Mononuclear cell (primary cell): ENCODE results near the gene EDC4. TPM values are rescaled to one million over a fixed set of nuclear protein-coding genes. Genes with fewer than 3 reads are reported as not detected.
A peak's percentile ranks its signal among the peaks of the same experiment; 100 is the strongest.

Experiments
- H3K27me3 ChIP-seq: 2 replicates; pipeline ENCODE4 v1.6.0; 2011; ENCODE audit warnings: low read length, control low read depth; ENCODE audit not compliant: insufficient read depth
- H3K4me1 ChIP-seq: 2 replicates; pipeline ENCODE4 v1.5.1; 2011; ENCODE audit warnings: mild to moderate bottlenecking, low read length, control low read depth; ENCODE audit not compliant: insufficient read depth
- H3K4me3 ChIP-seq: 2 replicates; pipeline ENCODE4 v1.5.1; 2011; ENCODE audit warnings: mild to moderate bottlenecking, low read length, moderate library complexity
- H3K9me3 ChIP-seq: 2 replicates; pipeline ENCODE4 v1.5.1; 2011; ENCODE audit warnings: low read depth, mild to moderate bottlenecking, control low read depth, low read length
- total RNA-seq: library from RNA; depleted of rRNA; stranded (reverse); fragments of >200 nt; gene quantifications from one replicate; pipeline ENCODE4 v1.2.3, GENCODE V29; 2012

EDC4 gene
- total RNA-seq, 1 donor: 48.1 TPM

DNA sequence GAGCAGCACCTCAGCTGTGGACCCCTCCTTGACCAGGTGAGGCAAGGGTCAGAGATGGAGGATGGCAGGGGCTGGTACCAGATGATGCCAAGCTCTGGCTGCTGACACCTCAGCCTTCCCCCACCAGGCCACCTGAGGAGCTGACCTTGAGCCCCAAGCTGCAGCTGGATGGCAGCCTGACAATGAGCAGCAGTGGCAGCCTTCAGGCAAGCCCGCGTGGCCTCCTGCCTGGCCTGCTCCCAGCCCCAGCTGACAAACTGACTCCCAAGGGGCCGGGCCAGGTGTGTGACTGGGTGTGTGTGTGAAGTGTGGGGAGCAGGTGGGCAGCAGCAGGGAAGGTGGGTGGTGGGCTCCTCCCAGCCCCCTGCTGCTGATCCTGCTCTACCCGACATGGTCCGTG, 7.1 kb downstream of the EDC4 start:
- H3K4me3 ChIP-seq: no peak overlapping the region
- H3K9me3 ChIP-seq: no peaks in the 10 kb centered on the region
- peaks cover 6% of the 10 kb centered on the region for H3K4me1 ChIP-seq
- no peaks in the 10 kb centered on the region for H3K27me3 ChIP-seq

DNA sequence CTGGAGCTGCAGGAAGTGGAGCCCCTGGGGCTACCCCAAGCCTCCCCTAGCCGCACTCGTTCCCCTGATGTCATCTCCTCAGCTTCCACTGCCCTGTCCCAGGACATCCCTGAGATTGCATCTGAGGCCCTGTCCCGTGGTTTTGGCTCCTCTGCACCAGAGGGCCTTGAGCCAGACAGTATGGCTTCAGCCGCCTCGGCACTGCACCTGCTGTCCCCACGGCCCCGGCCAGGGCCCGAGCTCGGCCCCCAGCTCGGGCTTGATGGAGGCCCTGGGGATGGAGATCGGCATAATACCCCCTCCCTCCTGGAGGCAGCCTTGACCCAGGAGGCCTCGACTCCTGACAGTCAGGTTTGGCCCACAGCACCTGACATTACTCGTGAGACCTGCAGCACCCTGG, 7.7 kb downstream of the EDC4 start:
- Histone ChIP-seq H3K27me3 (no peaks in the 10 kb centered on the region), H3K4me3 (no peak overlapping the region), H3K4me1 (no peaks in the 10 kb centered on the region), H3K9me3 (no peaks in the 10 kb centered on the region)

DNA sequence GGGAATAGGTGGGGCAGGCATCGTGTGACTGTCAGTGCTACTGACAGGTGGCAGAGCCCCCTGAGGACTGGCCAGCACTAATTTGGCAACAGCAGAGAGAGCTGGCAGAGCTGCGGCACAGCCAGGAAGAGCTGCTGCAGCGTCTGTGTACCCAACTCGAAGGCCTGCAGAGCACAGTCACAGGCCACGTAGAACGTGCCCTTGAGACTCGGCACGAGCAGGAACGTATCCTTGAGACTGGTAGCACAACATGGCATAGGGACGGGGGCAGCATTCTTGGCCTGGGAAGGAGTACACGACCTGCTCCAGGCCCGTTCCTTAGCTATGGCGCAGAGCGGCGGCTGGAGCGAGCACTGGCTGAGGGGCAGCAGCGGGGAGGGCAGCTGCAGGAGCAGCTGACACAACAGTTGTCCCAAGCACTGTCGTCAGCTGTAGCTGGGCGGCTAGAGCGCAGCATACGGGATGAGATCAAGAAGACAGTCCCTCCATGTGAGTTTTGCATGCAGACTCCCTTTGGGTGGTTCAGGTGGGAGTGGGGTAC, 8.8 kb downstream of the EDC4 start:
- no peaks in the 10 kb centered on the region for H3K9me3 ChIP-seq
- H3K4me1 ChIP-seq: no peaks in the 10 kb centered on the region
- H3K4me3 ChIP-seq: no peak overlapping the region
- no peaks in the 10 kb centered on the region for H3K27me3 ChIP-seq

DNA sequence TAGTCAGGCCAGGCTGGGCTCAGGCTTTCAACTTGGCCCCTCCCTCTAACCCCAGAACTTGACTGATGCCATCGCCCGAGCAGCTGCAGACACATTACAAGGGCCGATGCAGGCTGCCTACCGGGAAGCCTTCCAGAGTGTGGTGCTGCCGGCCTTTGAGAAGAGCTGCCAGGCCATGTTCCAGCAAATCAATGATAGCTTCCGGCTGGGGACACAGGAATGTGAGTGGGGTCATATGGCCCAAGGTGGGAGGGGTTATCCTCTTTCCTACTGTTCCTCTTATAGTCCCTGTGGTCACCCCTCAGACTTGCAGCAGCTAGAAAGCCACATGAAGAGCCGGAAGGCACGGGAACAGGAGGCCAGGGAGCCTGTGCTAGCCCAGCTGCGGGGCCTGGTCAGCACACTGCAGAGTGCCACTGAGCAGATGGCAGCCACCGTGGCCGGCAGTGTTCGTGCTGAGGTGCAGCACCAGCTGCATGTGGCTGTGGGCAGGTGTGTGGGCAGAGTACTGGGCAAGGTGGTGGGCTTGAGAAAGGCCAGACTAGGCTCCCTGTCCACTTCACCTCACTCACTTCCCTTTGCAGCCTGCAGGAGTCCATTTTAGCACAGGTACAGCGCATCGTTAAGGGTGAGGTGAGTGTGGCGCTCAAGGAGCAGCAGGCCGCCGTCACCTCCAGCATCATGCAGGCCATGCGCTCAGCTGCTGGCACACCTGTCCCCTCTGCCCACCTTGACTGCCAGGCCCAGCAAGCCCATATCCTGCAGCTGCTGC, 9.7 kb downstream of the EDC4 start:
- H3K9me3 ChIP-seq: no peaks in the 10 kb centered on the region
- H3K4me1 ChIP-seq: no peaks in the 10 kb centered on the region
- no peaks in the 10 kb centered on the region for H3K27me3 ChIP-seq
- H3K4me3 ChIP-seq: no peak overlapping the region

DNA sequence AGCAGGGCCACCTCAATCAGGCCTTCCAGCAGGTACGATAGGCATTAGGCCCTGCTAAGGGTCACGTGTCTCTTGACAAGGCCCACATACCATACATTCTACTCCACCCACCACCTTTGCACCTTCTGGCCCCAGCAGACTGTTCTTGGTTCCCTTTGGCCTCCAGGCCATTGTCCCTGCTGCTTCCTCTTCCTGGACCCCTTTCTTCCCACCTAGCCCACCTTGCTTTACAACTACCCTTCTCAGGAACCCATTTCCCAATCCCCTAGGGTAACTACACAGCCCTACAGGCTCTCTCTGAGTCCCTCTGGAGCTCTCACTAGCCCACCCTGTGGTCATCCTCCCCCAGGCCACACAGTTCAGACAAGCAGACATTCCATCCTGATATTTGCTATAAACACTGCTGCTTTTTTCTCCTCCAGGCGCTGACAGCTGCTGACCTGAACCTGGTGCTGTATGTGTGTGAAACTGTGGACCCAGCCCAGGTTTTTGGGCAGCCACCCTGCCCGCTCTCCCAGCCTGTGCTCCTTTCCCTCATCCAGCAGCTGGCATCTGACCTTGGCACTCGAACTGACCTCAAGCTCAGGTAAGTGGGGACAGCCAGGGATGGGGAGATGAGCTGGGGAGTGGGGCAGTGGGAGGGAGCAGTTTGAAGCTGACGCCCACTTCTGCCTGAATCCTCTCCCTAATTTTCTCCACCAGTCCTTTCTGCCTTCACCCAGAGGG, 10.5 kb downstream of the EDC4 start:
- H3K27me3 ChIP-seq: no peaks in the 10 kb centered on the region
- no peak overlapping the region for H3K4me3 ChIP-seq
- H3K4me1 ChIP-seq: no peaks in the 10 kb centered on the region
- H3K9me3 ChIP-seq: no peaks in the 10 kb centered on the region

DNA sequence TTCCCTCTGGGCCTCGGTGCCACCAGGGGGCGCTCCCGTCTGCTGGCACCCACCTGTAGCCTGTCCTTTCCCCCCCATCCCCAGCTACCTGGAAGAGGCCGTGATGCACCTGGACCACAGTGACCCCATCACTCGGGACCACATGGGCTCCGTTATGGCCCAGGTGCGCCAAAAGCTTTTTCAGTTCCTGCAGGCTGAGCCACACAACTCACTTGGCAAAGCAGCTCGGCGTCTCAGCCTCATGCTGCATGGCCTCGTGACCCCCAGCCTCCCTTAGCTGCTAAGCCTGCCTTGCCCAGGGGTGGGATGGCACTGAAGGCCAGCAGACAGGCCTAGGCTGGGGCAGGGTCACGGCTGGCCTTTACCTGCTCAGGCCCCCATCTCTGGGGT, 11.0 kb downstream of the EDC4 start:
- no peak overlapping the region for H3K4me3 ChIP-seq
- H3K27me3 ChIP-seq: no peaks in the 10 kb centered on the region
- no peaks in the 10 kb centered on the region for H3K9me3 ChIP-seq

DNA sequence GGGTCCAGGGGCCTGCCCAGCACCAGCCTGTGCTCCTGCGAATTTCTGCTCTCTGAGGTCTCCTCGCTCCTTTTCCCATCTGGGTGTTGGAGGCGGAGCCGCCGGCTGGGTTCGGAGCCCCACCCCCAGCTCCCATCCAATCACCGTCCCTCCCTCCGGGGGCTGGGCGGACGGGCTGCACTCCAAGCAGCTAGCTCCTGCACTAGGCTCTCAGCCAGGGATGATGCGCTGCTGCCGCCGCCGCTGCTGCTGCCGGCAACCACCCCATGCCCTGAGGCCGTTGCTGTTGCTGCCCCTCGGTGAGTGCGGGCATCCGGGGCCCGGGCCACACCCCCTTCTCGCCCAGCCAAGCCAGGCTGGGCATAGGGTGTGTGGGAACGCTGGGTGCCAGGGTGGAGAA, 11.8 kb downstream of the EDC4 start, which contains the start of gene NRN1L:
Gene NRN1L (plus strand): TSS at position 202 of the 400 bp plus-strand sequence. CDS start 19 bp downstream, at position 221.
- no peak within 1 kb of the TSS for H3K4me3 ChIP-seq
- no peaks in the 10 kb centered on the region for H3K27me3 ChIP-seq
- no peaks in the 10 kb centered on the region for H3K9me3 ChIP-seq
- H3K4me1 ChIP-seq: no peaks in the 10 kb centered on the region

More for the DNA sequence above, 11.0 kb downstream of the EDC4 start:
- H3K4me1 ChIP-seq: no peaks in the 10 kb centered on the region

DNA sequence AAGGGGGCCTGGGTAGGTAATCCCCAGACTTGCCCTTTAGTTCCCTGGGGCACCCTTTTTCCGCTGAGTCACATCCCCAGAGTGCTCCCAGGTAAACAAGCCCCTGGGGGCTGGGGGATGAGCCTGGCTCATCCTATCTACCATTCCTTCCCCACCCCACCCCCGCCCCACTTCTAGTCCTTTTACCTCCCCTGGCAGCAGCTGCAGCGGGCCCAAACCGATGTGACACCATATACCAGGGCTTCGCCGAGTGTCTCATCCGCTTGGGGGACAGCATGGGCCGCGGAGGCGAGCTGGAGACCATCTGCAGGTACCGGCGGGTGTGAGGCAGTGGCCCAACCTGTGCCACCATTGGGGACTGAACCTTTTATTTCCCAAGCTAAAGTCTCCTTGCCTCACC, 12.7 kb downstream of the EDC4 start:
- Histone ChIP-seq H3K4me3 (no peak overlapping the region), H3K27me3 (no peaks in the 10 kb centered on the region), H3K9me3 (no peaks in the 10 kb centered on the region), H3K4me1 (no peaks in the 10 kb centered on the region)

DNA sequence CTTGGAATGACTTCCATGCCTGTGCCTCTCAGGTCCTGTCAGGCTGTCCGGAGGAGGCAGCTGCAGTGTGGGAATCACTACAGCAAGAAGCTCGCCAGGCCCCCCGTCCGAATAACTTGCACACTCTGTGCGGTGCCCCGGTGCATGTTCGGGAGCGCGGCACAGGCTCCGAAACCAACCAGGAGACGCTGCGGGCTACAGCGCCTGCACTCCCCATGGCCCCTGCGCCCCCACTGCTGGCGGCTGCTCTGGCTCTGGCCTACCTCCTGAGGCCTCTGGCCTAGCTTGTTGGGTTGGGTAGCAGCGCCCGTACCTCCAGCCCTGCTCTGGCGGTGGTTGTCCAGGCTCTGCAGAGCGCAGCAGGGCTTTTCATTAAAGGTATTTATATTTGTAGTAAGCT, 13.1 kb downstream of the EDC4 start:
- H3K4me1 ChIP-seq: no peaks in the 10 kb centered on the region
- no peaks in the 10 kb centered on the region for H3K9me3 ChIP-seq
- no peak overlapping the region for H3K4me3 ChIP-seq
- no peaks in the 10 kb centered on the region for H3K27me3 ChIP-seq

DNA sequence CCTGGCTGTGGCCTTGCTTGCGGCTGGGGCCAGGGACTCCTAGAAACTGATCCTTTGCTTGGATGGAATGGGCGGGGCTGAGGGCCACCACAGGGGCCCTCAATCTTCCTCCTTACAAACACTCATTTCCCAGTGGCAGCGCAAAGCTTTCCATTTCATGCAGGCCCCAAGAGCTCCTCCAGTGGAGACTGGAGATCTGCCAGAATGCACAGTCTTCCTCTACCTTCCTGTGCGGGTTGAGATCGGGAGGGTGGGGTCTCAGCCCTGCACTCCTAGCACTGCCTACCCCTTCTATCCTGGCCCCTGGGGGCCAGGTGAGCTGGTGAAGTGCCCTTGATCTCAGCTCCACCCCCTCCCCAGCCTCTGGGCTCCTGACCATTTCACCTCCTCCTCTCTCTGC, 13.5 kb downstream of the EDC4 start:
- H3K27me3 ChIP-seq: no peaks in the 10 kb centered on the region
- no peaks in the 10 kb centered on the region for H3K9me3 ChIP-seq
- no peaks in the 10 kb centered on the region for H3K4me1 ChIP-seq
- H3K4me3 ChIP-seq: no peak overlapping the region

DNA sequence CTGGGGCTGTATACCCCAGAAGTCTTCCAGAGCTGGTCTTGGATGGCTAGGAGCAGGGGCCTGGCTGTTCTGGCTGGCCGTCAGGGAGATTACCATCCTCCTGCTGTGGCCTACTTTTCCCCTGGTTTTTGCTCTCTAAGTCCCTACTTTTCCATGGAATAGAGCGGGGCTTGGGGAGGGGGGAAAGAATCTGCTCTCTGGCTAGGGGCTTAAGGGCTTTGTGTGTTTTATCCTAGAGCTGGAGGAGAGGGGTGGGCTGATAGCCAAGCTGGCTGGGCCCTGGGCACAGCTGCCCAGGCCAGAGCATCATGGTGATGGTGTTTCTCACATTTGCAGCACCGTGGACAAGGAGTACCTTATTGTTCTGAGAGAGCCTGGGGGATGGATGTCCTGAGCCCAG, 15.5 kb downstream of the EDC4 start:
- Histone ChIP-seq H3K9me3 (no peaks in the 10 kb centered on the region), H3K4me3 (no peak overlapping the region), H3K4me1 (no peaks in the 10 kb centered on the region), H3K27me3 (no peaks in the 10 kb centered on the region)

DNA sequence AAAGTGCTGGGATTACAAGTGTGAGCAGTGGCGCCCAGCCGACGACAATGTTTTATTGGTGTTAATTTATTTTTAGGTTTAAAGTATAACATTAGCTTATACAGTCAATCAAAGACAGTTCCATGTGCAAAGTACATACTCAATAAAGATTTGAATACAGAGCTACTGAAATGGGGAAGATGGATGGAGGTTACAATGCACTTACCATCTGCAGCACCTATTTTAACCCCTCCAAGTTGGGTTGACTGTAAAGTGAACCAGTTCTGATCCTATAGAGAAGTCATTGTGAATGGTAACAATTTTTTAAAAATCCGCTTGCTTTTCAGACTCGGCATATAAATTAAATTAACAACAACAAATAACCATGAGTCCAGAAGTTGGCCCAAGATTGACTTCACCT, 19.5 kb downstream of the EDC4 start:
- no peaks in the 10 kb centered on the region for H3K27me3 ChIP-seq
- H3K4me3 ChIP-seq: peak overlapping the region; percentile 87
- H3K4me1 ChIP-seq: peaks cover 24% of the 10 kb centered on the region
- no peaks in the 10 kb centered on the region for H3K9me3 ChIP-seq

DNA sequence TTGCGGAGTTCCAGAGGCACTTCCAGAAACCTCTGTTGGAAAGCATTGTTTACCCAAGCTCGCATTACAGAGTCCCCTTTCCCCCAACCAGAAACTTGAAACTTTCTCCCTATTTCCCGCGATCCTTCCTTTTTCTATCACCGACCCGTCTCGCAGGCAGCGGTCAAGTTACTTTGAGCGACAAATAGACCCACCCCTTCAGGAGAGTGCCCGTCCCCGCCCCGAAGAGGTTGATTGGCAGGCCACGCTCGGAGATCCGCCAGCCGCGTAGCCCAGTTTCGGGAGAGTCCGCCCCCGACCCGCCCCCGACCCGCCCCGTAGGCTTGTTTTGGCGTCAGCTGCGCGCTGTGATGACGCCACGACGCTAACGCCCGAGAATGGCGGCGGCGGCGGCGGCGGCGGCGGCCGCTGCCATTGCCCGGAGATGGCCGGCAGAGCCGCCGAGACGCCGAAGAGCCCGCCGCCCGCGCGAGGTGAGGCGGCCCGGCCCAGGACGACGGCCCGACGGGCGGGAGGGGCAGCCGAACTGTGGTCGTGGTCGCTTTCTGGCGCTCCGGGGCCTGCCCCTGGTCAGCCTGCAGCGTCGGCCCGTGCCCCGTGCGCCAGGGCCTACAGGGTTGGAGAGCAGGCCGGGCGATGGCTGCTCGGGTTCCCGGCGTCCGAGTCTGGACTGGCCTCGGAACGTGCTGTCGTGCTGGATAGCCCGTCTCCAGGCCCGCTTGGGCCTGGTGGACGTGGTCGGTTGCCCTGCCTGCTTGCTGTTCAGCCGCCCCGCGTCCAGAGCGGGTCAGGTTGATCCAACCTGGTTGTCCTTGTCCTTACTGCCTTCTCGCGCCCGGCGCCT, 20.3 kb downstream of the EDC4 start, which contains the start of gene PSKH1:
Gene PSKH1 (plus strand): TSS at position 356 of the 844 bp plus-strand sequence. CDS start 15,496 bp downstream, outside the sequence.
- no peaks in the 10 kb centered on the region for H3K9me3 ChIP-seq
- peak within 1 kb of the TSS; percentile 87 for H3K4me3 ChIP-seq
- peaks cover 24% of the 10 kb centered on the region for H3K4me1 ChIP-seq
- H3K27me3 ChIP-seq: no peaks in the 10 kb centered on the region

DNA sequence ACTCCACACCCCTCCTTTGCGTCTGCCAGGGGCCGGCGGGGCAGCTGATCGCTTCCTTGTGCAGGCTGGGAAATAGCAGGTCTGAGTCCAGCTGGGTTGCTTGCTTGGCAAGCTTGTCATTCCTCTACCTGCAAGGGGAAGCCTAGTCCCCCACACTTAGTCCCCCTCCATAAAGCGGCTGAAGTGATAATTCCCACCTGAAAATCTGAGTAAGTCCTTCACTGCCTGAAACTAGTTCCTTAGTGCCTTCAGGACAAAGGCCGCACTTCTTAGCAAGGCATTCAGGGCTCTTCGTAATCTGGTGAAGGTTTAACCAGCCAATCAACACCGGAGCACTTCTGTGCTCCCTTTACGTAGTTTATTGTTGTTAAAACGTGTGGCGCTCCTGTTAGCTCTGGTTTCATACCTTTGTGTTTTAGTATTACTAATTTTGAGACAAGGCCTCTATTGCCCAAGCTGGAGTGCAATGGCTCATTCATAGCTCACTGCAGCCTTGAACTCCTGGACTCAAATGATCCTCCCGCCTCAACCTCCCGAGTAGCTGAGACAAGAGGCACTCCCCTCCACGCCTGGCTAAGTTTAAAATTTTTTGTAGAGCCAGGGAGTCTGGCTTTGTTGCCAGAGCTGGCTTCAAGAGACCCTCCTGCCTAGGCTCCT, 21.0 kb downstream of the EDC4 start:
- Histone ChIP-seq H3K4me3 (peak overlapping the region; percentile 87), H3K27me3 (no peaks in the 10 kb centered on the region), H3K9me3 (no peaks in the 10 kb centered on the region), H3K4me1 (peaks cover 24% of the 10 kb centered on the region)
